BE2C (cell line): ENCODE data around the gene ATP11A.

Source experiments
- DNase-seq: peaks from one replicate; pipeline ENCODE4 v3.0.0-alpha.2; 2020
- H3K27me3 ChIP-seq: fragments of 250-450 bp; sonication (Bioruptor Pico); 2 replicates; pipeline ENCODE4 v1.5.1; 2020; ENCODE audit warnings: mild to moderate bottlenecking
- H3K36me3 ChIP-seq: fragments of 250-450 bp; sonication (Bioruptor Pico); 2 replicates; pipeline ENCODE4 v1.5.1; 2020; ENCODE audit warnings: mild to moderate bottlenecking
- H3K4me1 ChIP-seq: fragments of 250-450 bp; sonication (Bioruptor Pico); 2 replicates; pipeline ENCODE4 v1.5.1; 2020
- H3K4me3 ChIP-seq: 2 replicates; pipeline ENCODE4 v1.5.1; 2011; ENCODE audit warnings: low read depth, low read length
- H3K9me3 ChIP-seq: fragments of 250-450 bp; sonication (Bioruptor Pico); 2 replicates; pipeline ENCODE4 v1.5.1; 2020
- TF ChIP-seq, protein P1 (sequence below): IDR thresholded peaks from 2 replicates; pipeline ENCODE4 v1.5.1; 2012; ENCODE audit warnings: mild to moderate bottlenecking, low read depth, low read length

ATP11A gene

DNA sequence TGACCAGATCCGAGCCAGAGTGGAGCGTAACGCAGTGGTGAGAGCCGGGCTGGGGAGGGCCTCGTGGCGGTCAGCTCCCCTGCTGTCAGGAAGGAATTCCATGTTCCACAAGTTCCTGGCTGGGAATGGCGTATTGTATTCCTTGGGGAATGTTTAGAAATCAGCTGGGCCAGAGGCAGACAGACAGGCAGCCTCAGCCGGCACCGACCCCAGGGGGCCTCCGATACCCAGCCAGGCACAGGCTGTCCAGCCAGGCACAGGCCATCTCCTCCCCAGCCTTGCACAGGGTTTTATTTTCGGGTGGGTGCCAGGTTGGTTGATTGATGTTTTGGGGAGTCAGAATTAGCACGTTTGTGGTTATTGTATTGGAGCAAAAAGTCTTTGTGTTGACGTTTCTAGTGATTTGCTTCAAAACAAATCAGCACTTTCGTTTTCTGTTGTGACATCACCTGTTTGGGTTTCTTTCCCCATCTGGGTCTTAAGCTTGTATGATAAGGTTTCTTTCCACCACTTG is 152.6 kb downstream of the ATP11A start:
- peak; percentile 49 for DNase-seq
- Histone ChIP-seq H3K27me3 (no peaks in the 10 kb centered on the region), H3K9me3 (no peaks in the 10 kb centered on the region), H3K4me3 (no peak overlapping the region), H3K4me1 (peaks cover 9% of the 10 kb centered on the region), H3K36me3 (peaks cover 3% of the 10 kb centered on the region)
- TF ChIP-seq, protein P1, sequence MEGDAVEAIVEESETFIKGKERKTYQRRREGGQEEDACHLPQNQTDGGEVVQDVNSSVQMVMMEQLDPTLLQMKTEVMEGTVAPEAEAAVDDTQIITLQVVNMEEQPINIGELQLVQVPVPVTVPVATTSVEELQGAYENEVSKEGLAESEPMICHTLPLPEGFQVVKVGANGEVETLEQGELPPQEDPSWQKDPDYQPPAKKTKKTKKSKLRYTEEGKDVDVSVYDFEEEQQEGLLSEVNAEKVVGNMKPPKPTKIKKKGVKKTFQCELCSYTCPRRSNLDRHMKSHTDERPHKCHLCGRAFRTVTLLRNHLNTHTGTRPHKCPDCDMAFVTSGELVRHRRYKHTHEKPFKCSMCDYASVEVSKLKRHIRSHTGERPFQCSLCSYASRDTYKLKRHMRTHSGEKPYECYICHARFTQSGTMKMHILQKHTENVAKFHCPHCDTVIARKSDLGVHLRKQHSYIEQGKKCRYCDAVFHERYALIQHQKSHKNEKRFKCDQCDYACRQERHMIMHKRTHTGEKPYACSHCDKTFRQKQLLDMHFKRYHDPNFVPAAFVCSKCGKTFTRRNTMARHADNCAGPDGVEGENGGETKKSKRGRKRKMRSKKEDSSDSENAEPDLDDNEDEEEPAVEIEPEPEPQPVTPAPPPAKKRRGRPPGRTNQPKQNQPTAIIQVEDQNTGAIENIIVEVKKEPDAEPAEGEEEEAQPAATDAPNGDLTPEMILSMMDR, result no peak

DNA sequence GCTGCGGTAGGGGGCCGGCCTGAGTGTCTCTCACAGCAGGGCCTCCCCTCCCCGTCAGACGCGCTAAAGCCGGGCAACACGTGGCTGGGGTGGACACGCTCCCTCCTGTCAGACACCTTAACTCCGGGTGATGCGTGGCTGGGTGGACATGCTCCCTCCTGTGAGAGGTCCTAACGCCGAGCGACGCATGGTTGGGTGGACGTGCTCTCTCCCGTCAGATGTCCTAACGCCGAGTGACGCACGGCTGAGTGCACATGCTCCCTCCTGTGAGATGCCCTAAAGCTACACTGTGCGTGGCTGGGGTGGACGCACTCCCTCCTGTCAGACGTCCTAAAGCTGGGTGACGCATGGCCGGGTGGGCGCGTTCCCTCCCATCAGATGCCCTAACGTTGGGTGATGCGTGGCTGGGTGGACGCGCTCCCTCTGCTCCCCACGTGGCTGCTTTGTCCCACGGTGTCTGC is 153.1 kb downstream of the ATP11A start:
- Histone ChIP-seq H3K4me1 (peaks cover 5% of the 10 kb centered on the region; the same call in 1 of the 2 replicates), H3K27me3 (no peaks in the 10 kb centered on the region), H3K36me3 (peaks cover 3% of the 10 kb centered on the region), H3K4me3 (no peak overlapping the region), H3K9me3 (no peaks in the 10 kb centered on the region)
- no peak for DNase-seq
- TF ChIP-seq, protein P1, result no peak

- peaks cover 5% of the 10 kb centered on the region; the same call in 1 of the 2 replicates for H3K4me1 ChIP-seq
- DNase-seq, result no peak
- H3K36me3 ChIP-seq, result peaks cover 3% of the 10 kb centered on the region
- TF ChIP-seq, protein P1, result no peak
- no peak overlapping the region for H3K4me3 ChIP-seq
- 0 out of 2 replicates have a peak, but pooled peaks cover under 1% of the 10 kb centered on the region for H3K9me3 ChIP-seq
- no peaks in the 10 kb centered on the region for H3K27me3 ChIP-seq
Observed at GRCh38 chr13:112843392-112844111, 153.7 kb downstream of the ATP11A start.

- Histone ChIP-seq H3K4me3 (no peak overlapping the region), H3K27me3 (no peaks in the 10 kb centered on the region), H3K9me3 (0 out of 2 replicates have a peak, but pooled peaks cover 2% of the 10 kb centered on the region), H3K36me3 (peaks cover 3% of the 10 kb centered on the region), H3K4me1 (peaks cover 9% of the 10 kb centered on the region; the same call in 1 of the 2 replicates)
- DNase-seq, result no peak
- TF ChIP-seq, protein P1, result no peak
Observed at GRCh38 chr13:112844411-112844810, 154.6 kb downstream of the ATP11A start.

DNA sequence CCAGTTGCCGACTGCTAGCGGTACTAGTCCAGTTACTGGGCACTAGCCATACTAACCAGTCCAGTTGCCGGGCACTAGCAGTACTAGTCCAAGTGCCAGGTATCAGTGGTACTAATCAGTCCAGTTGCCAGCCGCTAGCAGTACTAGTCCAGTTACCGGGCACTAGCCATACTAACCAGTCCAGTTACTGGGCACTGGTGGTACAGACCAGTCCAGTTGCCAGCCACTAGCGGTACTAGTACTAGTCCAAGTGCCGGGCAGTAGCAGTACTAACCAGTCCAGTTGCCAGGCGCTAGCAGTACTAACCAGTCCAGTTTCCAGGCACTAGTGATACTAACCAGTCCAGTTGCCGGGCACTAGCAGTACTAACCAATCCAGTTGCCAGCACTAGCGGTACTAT is 155.0 kb downstream of the ATP11A start:
- H3K36me3 ChIP-seq, result peaks cover 3% of the 10 kb centered on the region
- H3K9me3 ChIP-seq, result 0 out of 2 replicates have a peak, but pooled peaks cover 2% of the 10 kb centered on the region
- TF ChIP-seq, protein P1, result no peak
- no peaks in the 10 kb centered on the region for H3K27me3 ChIP-seq
- DNase-seq, result no peak
- H3K4me3 ChIP-seq, result no peak overlapping the region
- peaks cover 9% of the 10 kb centered on the region; the same call in 1 of the 2 replicates for H3K4me1 ChIP-seq
